HUES48 (cell line): Measurements from ENCODE around the gene FAM118A.

Source experiments
- H3K27ac ChIP-seq: one replicate; pipeline ENCODE4 v1.7.0; 2013; ENCODE audit warnings: low read depth, low read length, inconsistent platforms
- H3K27me3 ChIP-seq: 2 replicates; pipeline ENCODE4 v1.6.1; 2013; ENCODE audit warnings: mild to moderate bottlenecking, low read length; ENCODE audit not compliant: control insufficient read depth, insufficient read depth
- H3K36me3 ChIP-seq: 2 replicates; pipeline ENCODE4 v1.6.1; 2013; ENCODE audit warnings: low read length; ENCODE audit not compliant: control insufficient read depth, insufficient read depth
- H3K4me1 ChIP-seq: 2 replicates; pipeline ENCODE4 v1.6.1; 2013; ENCODE audit warnings: mild to moderate bottlenecking, low read length; ENCODE audit not compliant: control insufficient read depth, insufficient read depth
- H3K4me3 ChIP-seq: 2 replicates; pipeline ENCODE4 v1.5.1; 2013; ENCODE audit warnings: mild to moderate bottlenecking, low read depth, low read length
- H3K9ac ChIP-seq: 2 replicates; pipeline ENCODE4 v1.6.1; 2013; ENCODE audit warnings: mild to moderate bottlenecking, low read depth, low read length, moderate library complexity
- H3K9me3 ChIP-seq: 2 replicates; pipeline ENCODE4 v1.6.1; 2013; ENCODE audit warnings: low read length; ENCODE audit not compliant: control insufficient read depth, insufficient read depth

The FAM118A gene

GRCh38 chr22:45334068-45334467 is 24.3 kb downstream of the FAM118A start:
- Histone ChIP-seq H3K9ac (no peak overlapping the region), H3K36me3 (peaks cover 44% of the 10 kb centered on the region), H3K27me3 (no peaks in the 10 kb centered on the region), H3K4me3 (no peak overlapping the region), H3K9me3 (no peaks in the 10 kb centered on the region), H3K27ac (no peak overlapping the region), H3K4me1 (no peaks in the 10 kb centered on the region)

- no peak overlapping the region for H3K9ac ChIP-seq
- no peak overlapping the region for H3K4me3 ChIP-seq
- H3K27ac ChIP-seq: no peak overlapping the region
- H3K36me3 ChIP-seq: peaks cover 44% of the 10 kb centered on the region
- no peaks in the 10 kb centered on the region for H3K9me3 ChIP-seq
- H3K4me1 ChIP-seq: no peaks in the 10 kb centered on the region
- H3K27me3 ChIP-seq: no peaks in the 10 kb centered on the region
Observed at GRCh38 chr22:45334528-45334927, 24.8 kb downstream of the FAM118A start.

- H3K27me3 ChIP-seq: no peaks in the 10 kb centered on the region
- H3K4me1 ChIP-seq: no peaks in the 10 kb centered on the region
- H3K4me3 ChIP-seq: no peak overlapping the region
- H3K9ac ChIP-seq: no peak overlapping the region
- H3K27ac ChIP-seq: no peak overlapping the region
- no peaks in the 10 kb centered on the region for H3K9me3 ChIP-seq
- H3K36me3 ChIP-seq: peaks cover 48% of the 10 kb centered on the region
Observed at GRCh38 chr22:45335021-45335818, 25.5 kb downstream of the FAM118A start.

- Histone ChIP-seq H3K27ac (no peak overlapping the region), H3K36me3 (peaks cover 47% of the 10 kb centered on the region), H3K4me1 (no peaks in the 10 kb centered on the region)
Observed at GRCh38 chr22:45335854-45336522, 26.3 kb downstream of the FAM118A start.

DNA sequence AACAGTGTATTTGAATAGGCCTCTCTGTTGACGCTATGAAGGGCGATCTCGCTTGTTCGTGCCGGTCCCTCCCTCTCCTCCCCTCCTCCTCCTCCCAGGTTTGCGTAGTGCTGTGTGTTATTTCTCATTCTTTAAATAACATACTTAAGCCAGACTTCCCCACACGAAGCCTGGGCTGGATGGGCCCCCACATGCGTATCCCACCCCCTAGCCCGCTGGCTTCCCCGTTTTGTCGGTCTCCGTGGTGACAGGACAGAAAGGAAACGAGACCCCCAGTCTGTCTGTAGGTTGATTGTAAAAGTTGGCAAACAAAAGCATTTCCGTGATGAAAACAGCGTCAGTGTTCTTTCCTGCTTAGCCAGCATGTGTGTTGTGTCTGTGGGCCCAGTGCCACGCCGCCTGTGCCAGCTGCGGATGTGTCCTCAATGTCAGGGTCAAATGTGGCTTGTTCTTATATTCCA is 27.3 kb downstream of the FAM118A start:
- Histone ChIP-seq H3K4me3 (no peak overlapping the region), H3K9ac (no peak overlapping the region), H3K36me3 (peaks cover 50% of the 10 kb centered on the region), H3K4me1 (no peaks in the 10 kb centered on the region), H3K27me3 (no peaks in the 10 kb centered on the region), H3K27ac (no peak overlapping the region), H3K9me3 (no peaks in the 10 kb centered on the region)

More at GRCh38 chr22:45335854-45336522, 26.3 kb downstream of the FAM118A start:
- Histone ChIP-seq H3K9me3 (no peaks in the 10 kb centered on the region), H3K9ac (no peak overlapping the region), H3K27me3 (no peaks in the 10 kb centered on the region), H3K4me3 (no peak overlapping the region)

- peaks cover 45% of the 10 kb centered on the region for H3K36me3 ChIP-seq
- H3K27ac ChIP-seq: no peak overlapping the region
- no peaks in the 10 kb centered on the region for H3K27me3 ChIP-seq
- no peaks in the 10 kb centered on the region for H3K9me3 ChIP-seq
- no peaks in the 10 kb centered on the region for H3K4me1 ChIP-seq
- H3K9ac ChIP-seq: no peak overlapping the region
- H3K4me3 ChIP-seq: no peak overlapping the region
Observed at GRCh38 chr22:45337536-45337935, 27.8 kb downstream of the FAM118A start.

- Histone ChIP-seq H3K27ac (no peak overlapping the region), H3K9ac (no peak overlapping the region), H3K36me3 (peaks cover 42% of the 10 kb centered on the region), H3K9me3 (no peaks in the 10 kb centered on the region), H3K27me3 (no peaks in the 10 kb centered on the region), H3K4me3 (no peak overlapping the region), H3K4me1 (no peaks in the 10 kb centered on the region)
Observed at GRCh38 chr22:45338795-45339194, 29.1 kb downstream of the FAM118A start.

GRCh38 chr22:45340323-45340722 is 30.6 kb downstream of the FAM118A start:
- H3K36me3 ChIP-seq: peaks cover 30% of the 10 kb centered on the region
- no peaks in the 10 kb centered on the region for H3K27me3 ChIP-seq
- H3K9ac ChIP-seq: no peak overlapping the region

DNA sequence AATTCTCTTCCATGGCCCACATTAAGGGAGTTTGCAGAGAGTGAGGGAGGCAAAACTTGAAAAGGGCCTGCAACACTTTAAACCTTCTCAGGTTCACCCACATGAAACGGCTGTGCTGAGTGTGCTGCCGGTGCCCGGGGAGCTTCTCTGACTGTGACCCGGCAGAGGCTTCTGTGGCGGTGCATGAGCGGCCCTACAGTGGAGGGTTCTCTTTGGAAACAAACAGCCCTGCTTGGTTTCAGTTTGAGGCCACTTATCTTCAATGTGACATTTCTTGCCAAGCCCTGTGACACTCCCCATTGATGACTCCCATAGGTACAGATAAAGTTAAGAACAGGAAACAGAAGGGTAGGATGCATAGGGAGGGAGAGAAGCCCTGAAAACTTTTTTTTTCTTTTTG is 31.8 kb downstream of the FAM118A start:
- no peak overlapping the region for H3K27ac ChIP-seq
- H3K27me3 ChIP-seq: no peaks in the 10 kb centered on the region
- H3K4me3 ChIP-seq: no peak overlapping the region
- H3K9me3 ChIP-seq: no peaks in the 10 kb centered on the region
- no peak overlapping the region for H3K9ac ChIP-seq
- H3K4me1 ChIP-seq: no peaks in the 10 kb centered on the region
- peaks cover 19% of the 10 kb centered on the region for H3K36me3 ChIP-seq

More at GRCh38 chr22:45340323-45340722, 30.6 kb downstream of the FAM118A start:
- Histone ChIP-seq H3K27ac (no peak overlapping the region), H3K9me3 (no peaks in the 10 kb centered on the region), H3K4me3 (no peak overlapping the region), H3K4me1 (no peaks in the 10 kb centered on the region)

DNA sequence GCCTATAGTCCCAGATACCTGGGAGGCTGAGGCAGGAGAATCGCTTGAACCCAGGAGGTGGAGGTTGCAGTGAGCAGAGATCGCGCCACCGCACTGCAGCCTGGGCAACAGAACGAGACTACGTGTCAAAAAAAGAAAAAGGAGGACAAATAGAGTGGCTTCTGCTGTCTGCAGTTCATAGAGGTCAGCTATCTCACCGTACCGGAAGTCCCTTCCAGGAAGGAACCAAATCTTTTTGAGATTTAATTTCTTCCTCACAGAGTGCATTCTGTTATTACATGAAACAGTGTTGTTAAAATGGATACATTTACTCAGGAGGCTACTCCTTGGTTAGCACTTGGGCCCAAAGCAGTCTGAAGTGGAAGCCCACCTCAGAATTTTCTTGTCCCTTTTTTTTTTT is 33.4 kb downstream of the FAM118A start:
- Histone ChIP-seq H3K27me3 (no peaks in the 10 kb centered on the region), H3K9ac (no peak overlapping the region), H3K9me3 (no peaks in the 10 kb centered on the region), H3K4me1 (no peaks in the 10 kb centered on the region), H3K27ac (no peak overlapping the region), H3K36me3 (peaks cover 16% of the 10 kb centered on the region), H3K4me3 (no peak overlapping the region)

DNA sequence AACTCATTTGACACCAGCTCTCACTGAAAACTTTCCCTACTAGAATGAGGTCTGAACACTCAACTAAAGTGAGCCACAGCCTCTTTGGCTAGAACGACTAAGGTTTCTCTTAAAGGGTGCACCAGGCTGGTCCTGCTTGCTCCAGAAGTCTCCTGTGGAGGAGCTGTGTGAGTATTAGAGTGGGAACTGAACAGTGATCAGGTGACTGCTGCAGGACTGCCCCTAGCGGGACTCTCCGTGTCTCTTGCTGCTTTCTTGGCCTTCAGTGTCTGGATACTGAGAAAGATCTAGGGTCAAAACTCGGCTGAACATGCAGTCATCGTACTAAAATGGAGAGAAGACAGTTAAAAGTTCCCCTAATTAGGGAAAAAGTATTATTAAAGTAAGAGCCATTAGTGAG is 34.6 kb downstream of the FAM118A start:
- peaks cover 16% of the 10 kb centered on the region for H3K36me3 ChIP-seq
- H3K9me3 ChIP-seq: no peaks in the 10 kb centered on the region
- H3K9ac ChIP-seq: no peak overlapping the region
- H3K27me3 ChIP-seq: no peaks in the 10 kb centered on the region
- H3K27ac ChIP-seq: no peak overlapping the region
- H3K4me3 ChIP-seq: no peak overlapping the region
- H3K4me1 ChIP-seq: no peaks in the 10 kb centered on the region
